HG03139 (cell line): ENCODE results near the gene FAM81B.
A peak's percentile ranks its signal among the peaks of the same experiment; 100 is the strongest.

Experiments used
- ATAC-seq: cut with Tn5 transposase; IDR thresholded peaks from one replicate; pipeline ENCODE4 v1.9.1; 2021; ENCODE audit not compliant: unreplicated experiment

FAM81B gene

GRCh38 chr5:95398989-95399388, 7.8 kb downstream of the FAM81B start:
- no peak for ATAC-seq

- ATAC-seq, result no peak
Measured at GRCh38 chr5:95401626-95402025, 10.5 kb downstream of the FAM81B start.

DNA sequence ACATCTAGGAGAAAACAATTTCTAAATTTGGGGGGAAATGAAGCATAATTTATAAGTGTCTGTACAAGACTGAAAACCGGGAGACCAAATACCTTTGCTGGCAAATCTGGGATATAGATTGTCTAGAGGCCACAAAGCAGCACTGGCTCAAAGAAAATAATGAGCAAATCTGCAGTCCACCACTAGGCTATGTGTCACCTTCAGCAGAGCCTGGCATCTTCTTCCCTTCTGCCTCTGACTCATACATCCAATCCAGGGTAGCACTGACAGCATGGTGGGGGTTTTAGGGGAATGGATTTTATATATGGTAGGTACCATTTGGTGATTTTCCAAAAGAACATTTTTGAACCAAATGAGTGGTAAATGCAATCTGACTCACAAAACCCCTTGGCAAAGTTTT, 12.8 kb downstream of the FAM81B start:
- no peak for ATAC-seq

GRCh38 chr5:95406426-95407090, 15.4 kb downstream of the FAM81B start:
- no peak for ATAC-seq

GRCh38 chr5:95410279-95410678, 19.1 kb downstream of the FAM81B start:
- ATAC-seq, result no peak

DNA sequence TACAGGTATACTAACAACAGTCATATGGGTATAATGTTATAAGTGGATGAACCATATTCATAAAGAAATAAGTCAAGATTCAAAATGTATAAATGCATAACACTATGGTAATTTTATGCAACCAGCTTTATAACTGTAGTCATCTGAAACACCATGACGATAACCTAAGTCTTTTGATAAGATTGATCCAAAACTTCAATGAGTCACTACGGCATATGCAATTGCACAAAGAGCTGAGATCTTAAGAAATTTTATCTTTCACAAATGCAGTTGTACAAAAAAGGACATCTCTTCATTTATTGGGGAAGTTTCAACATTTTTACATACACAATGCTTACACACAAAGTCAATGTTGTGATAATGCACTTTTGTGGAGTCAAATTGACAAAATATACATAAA, 20.3 kb downstream of the FAM81B start:
- ATAC-seq, result no peak

- ATAC-seq, result no peak
Measured at GRCh38 chr5:95414451-95414850, 23.3 kb downstream of the FAM81B start.

DNA sequence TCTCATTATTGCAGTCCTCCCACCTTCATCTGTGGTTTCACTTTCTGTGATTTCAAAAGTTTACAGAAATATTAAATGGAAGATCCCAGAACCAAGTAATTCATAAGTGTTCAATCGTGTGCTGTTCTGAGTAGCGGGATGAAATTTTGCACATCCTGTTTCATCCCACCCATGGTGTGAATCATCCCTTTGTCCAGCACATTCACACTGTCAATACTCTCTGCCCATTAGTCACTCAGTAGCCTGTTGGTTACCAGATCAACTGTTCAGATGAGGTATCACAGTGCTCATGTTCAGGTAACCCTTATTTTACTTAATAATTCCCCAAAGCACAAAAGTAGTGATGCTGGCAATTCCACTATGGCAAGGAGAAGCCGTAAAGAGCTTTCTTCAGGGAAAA, 26.8 kb downstream of the FAM81B start:
- no peak for ATAC-seq

- no peak for ATAC-seq
Measured at GRCh38 chr5:95422838-95423237, 31.7 kb downstream of the FAM81B start.

GRCh38 chr5:95424016-95424415, 32.9 kb downstream of the FAM81B start:
- ATAC-seq, result no peak

DNA sequence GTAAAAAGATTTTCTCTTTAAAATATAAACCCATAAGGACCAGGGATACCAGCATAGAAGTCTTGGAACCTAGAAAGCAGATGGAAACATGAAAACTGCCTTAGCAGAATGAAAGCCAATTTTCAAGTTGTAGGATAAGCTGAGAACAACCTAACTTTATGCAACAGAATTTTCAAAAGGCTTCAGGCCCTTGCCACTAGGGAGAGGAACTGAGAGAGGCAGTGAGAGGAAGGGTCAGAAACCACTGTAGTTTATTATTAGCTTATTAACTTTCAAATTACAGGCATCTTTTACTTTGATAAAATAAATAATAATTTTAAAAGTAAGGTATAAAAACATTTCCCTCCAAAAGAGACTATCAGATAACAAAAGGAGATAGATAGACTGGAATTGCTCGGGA, 33.4 kb downstream of the FAM81B start:
- peak; percentile 58 for ATAC-seq

DNA sequence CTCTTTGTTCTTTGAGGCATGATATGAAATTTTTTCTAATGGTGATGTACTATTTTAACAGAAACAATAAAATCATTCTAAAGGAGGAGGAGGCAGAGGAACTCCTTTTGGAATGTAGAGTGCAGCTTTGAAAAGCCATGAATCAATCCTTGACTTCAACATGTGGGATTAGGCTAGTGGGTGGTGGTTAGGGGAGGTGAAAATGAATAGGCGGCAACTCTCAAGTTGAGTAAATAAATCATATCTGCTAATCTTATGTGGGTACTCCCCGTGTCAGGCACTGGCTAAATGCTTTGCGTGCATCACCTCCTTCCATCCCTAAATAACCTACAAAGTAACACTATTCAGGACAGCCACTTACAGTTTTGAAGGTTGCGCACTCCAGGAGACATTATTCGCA, 35.1 kb downstream of the FAM81B start:
- ATAC-seq, result no peak

DNA sequence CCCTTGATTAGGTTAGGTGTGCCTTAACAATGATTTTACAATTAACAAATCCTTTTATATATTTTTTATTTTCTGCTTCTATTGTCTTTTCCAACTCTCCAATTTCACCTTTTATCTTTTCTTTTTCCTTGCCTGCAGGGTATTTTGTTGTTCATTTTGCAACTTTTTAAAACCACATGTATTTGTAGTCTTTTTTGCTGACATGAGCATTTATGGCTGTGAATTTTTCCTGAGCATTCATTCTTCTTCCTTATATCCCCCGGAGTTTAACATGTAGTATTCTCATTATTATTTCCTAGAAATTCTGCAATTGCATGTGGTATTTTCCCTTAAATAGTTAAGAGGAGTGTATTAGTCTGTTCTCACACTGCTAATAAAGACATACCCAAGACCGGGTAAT, 41.6 kb downstream of the FAM81B start:
- no peak for ATAC-seq

DNA sequence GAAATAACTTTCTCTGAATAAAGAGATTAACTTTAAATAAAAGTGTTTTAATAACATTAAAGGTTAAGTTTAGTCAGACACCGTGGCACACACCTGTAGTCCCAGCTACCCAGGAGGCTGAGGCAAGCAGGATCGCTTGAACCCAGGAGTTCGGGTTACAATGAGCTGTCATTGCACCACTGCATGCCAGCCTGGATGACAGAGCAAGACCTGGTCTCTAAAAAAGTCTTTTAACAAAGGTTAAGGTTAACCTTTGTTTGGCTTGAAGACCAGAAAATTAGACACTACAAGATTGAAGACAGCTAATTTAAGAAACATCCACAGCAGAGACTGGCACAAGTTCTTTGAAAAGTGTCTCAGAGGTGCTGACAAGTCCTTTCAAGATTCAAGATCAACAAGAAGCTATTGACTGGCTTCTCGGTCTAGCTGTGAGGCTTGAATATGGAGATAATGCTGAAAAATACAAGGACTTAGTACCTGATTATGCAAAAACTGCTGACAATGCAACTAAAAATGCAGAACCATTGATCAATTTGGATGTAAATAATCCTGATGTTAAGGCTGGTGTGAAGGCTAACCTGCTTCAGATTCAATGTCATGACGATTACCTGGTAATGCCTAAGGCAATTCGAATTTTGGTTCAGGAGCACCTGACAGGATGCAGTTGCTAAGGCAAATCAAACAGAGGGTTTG, 48.8 kb downstream of the FAM81B start:
- no peak for ATAC-seq

- no peak for ATAC-seq
Measured at GRCh38 chr5:95440825-95441224, 49.7 kb downstream of the FAM81B start.

GRCh38 chr5:95441636-95442035, 50.5 kb downstream of the FAM81B start:
- no peak for ATAC-seq

GRCh38 chr5:95445442-95445841, 54.3 kb downstream of the FAM81B start:
- ATAC-seq, result no peak

- no peak for ATAC-seq
Measured at GRCh38 chr5:95445995-95446394, 54.8 kb downstream of the FAM81B start.

GRCh38 chr5:95446560-95447221, 55.5 kb downstream of the FAM81B start:
- no peak for ATAC-seq

DNA sequence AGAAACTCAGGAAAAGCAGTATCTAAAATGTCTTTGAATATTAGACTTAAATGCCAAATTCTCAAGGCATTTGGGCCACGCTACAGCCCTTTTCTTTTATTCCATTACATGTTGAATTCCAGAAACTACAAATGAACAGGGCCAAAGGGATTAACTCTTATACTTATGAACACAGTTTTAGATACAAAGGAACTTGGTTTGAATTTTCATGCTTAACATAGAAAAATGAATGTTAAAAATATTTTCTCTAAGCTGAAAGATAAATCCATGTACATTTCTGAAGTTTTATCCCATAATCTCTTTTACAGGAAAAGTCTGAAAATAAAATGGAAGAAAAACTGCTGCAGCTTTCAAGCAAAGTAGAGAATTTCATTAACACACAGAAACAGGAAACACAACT, 56.8 kb downstream of the FAM81B start:
- ATAC-seq, result no peak

GRCh38 chr5:95448789-95449188, 57.6 kb downstream of the FAM81B start:
- ATAC-seq, result no peak

DNA sequence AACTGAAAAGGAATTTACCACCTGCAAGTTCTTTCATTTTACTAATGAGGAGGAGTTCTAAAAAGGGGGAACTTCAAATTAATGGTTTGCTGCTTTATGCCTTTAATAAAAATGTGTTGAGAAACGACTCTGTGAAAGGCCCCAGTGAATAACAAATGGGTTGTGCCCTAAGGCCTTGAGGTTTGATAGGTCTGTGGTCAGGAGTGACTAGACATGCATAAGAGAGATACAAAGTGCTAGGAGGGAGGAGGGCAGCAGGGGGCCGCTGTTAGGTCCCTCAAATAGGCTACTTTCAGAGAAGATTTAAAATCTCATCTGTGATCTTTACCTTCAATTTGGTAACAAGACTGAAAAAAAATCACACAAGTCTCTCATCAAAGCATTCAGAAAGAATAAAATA, 58.3 kb downstream of the FAM81B start:
- no peak for ATAC-seq
